ENCODE results near the gene GATD1. TPM values are rescaled to one million over a fixed set of nuclear protein-coding genes. Genes with fewer than 3 reads are reported as not detected.

The GATD1 gene
- total RNA-seq, 4 donors from 2014 or later: 28.0 to 239 (median 38.4) TPM

GRCh38 chr11:724049-724777 lies 53.1 kb downstream of the GATD1 start:
- WGBS, 2 donors (ENCODE audit: low coverage in 1 of 2): 90% methylated on average over 14 of the region's 19 CpGs; no CpG with 5 or more reads in 1 of the 2 donors
- H3K36me3 ChIP-seq: no peaks in the 10 kb centered on the region
- H3K27me3 ChIP-seq: peaks cover 61% of the 10 kb centered on the region
- DNase-seq: no peak
- no peaks in the 10 kb centered on the region for H3K9me3 ChIP-seq
- no peak overlapping the region for H3K4me3 ChIP-seq
- H3K4me1 ChIP-seq: peaks cover 14 to 57% (median 47%) of the 10 kb centered on the region in 4 donors
- TF ChIP-seq POLR2A (IDR thresholded peaks at IDR 0.05): no peak
- no peak for TF ChIP-seq EP300 (IDR thresholded peaks at IDR 0.05; ENCODE audit: low read depth)
- no peak for TF ChIP-seq POLR2AphosphoS5 (IDR thresholded peaks at IDR 0.05)
- no peak for TF ChIP-seq CTCF (IDR thresholded peaks at IDR 0.05)
- in situ Hi-C loops (cut with MboI; ENCODE audit: low pct_ligation_motif_present in 1 of 4, low pct_unique_long_range_greater_than_20kb in 1 of 4, low sequenced_read_pairs in 3 of 4) (loop anchor here in 1 of 4 donors (10.0 kb wide), 1 partner anchor 59 kb away; no protein-coding TSS in a partner anchor), intact Hi-C loops (cut with DNase I; ENCODE audit: low total_unique reads) (loop anchor here (5.0 kb wide), 1 partner anchor 167 kb away; no protein-coding TSS in a partner anchor)
- no peak overlapping the region for H3K27ac ChIP-seq

- peaks cover 52% of the 10 kb centered on the region for H3K27me3 ChIP-seq
- TF ChIP-seq POLR2A (IDR thresholded peaks at IDR 0.05) (no peak), EP300 (IDR thresholded peaks at IDR 0.05; ENCODE audit: low read depth) (no peak), CTCF (IDR thresholded peaks at IDR 0.05) (peak; percentile 50 to 86 (median 74)), POLR2AphosphoS5 (IDR thresholded peaks at IDR 0.05) (no peak)
- H3K4me1 ChIP-seq: peaks cover 14 to 55% (median 45%) of the 10 kb centered on the region in 4 donors
- H3K36me3 ChIP-seq: no peaks in the 10 kb centered on the region
- H3K27ac ChIP-seq: no peak overlapping the region
- DNase-seq: peak; percentile 57
- in situ Hi-C loops (cut with MboI; ENCODE audit: low pct_ligation_motif_present in 1 of 4, low pct_unique_long_range_greater_than_20kb in 1 of 4, low sequenced_read_pairs in 3 of 4) (loop anchor here in 1 of 4 donors (10.0 kb wide), 1 partner anchor 59 kb away; no protein-coding TSS in a partner anchor), intact Hi-C loops (cut with DNase I; ENCODE audit: low total_unique reads) (loop anchor here (5.0 kb wide), 1 partner anchor 166 kb away; no protein-coding TSS in a partner anchor)
- WGBS, 2 donors (ENCODE audit: low coverage in 1 of 2): 31 to 40% methylated on average over 2 to 5 of the region's 8 CpGs
- H3K9me3 ChIP-seq: no peaks in the 10 kb centered on the region
- H3K4me3 ChIP-seq: no peak overlapping the region
These were observed 54.0 kb downstream of the GATD1 start for GRCh38 chr11:723120-723883.

GRCh38 chr11:722346-722811 lies 54.9 kb downstream of the GATD1 start:
- in situ Hi-C loops (cut with MboI; ENCODE audit: low pct_ligation_motif_present in 1 of 4, low pct_unique_long_range_greater_than_20kb in 1 of 4, low sequenced_read_pairs in 3 of 4): loop anchor here in 1 of 4 donors (10.0 kb wide), 1 partner anchor 58 kb away; no protein-coding TSS in a partner anchor
- intact Hi-C loops (cut with DNase I; ENCODE audit: low total_unique reads): loop anchor here (5.0 kb wide), 1 partner anchor 165 kb away; no protein-coding TSS in a partner anchor
- DNase-seq: no peak
- no peak overlapping the region for H3K27ac ChIP-seq
- H3K9me3 ChIP-seq: no peaks in the 10 kb centered on the region
- H3K27me3 ChIP-seq: peaks cover 51% of the 10 kb centered on the region
- H3K4me1 ChIP-seq: peaks cover 14 to 45% (median 38%) of the 10 kb centered on the region in 4 donors
- no peak overlapping the region for H3K4me3 ChIP-seq
- 73% methylated on average over 20 of the region's 20 CpGs; no CpG with 5 or more reads in 1 of the 2 donors for WGBS, 2 donors (ENCODE audit: low coverage in 1 of 2)
- H3K36me3 ChIP-seq: no peaks in the 10 kb centered on the region
- TF ChIP-seq EP300 (IDR thresholded peaks at IDR 0.05; ENCODE audit: low read depth) (no peak), POLR2A (IDR thresholded peaks at IDR 0.05) (no peak), CTCF (IDR thresholded peaks at IDR 0.05) (no peak), POLR2AphosphoS5 (IDR thresholded peaks at IDR 0.05) (no peak)
